D721Med (cell line): ENCODE results near the gene PLXNA4.

ENCODE experiments used
- DNase-seq: peaks from one replicate; pipeline ENCODE4 v3.0.0; 2011; ENCODE audit warnings: low spot score; ENCODE audit not compliant: insufficient read length
- FAIRE-seq: peaks from 2 replicates; lab custom pipeline; 2011; peaks lifted over from hg19 to GRCh38; lab: Jason Lieb, UNC
- CTCF ChIP-seq: IDR thresholded peaks from 2 replicates; pipeline ENCODE4 v1.5.1; 2012; ENCODE audit warnings: mild to moderate bottlenecking, control low read depth; ENCODE audit not compliant: insufficient read depth; ENCODE audit errors: missing control alignments

Gene PLXNA4

GRCh38 chr7:132103718-132104117 lies 472.6 kb downstream of the PLXNA4 start:
- FAIRE-seq (no peak), DNase-seq (no peak)
- TF ChIP-seq CTCF, result no peak

- TF ChIP-seq CTCF, result no peak
- DNase-seq (no peak), FAIRE-seq (no peak)
These were observed 473.3 kb downstream of the PLXNA4 start for GRCh38 chr7:132102942-132103341.

GRCh38 chr7:132102391-132102790 lies 473.9 kb downstream of the PLXNA4 start:
- TF ChIP-seq CTCF, result no peak
- FAIRE-seq (no peak), DNase-seq (no peak)

GRCh38 chr7:132100981-132101380 lies 475.3 kb downstream of the PLXNA4 start:
- no peak for TF ChIP-seq CTCF
- FAIRE-seq (no peak), DNase-seq (no peak)

GRCh38 chr7:132100483-132100882 lies 475.8 kb downstream of the PLXNA4 start:
- no peak for DNase-seq
- no peak for FAIRE-seq
- no peak for TF ChIP-seq CTCF

- FAIRE-seq (no peak), DNase-seq (no peak)
- no peak for TF ChIP-seq CTCF
These were observed 477.1 kb downstream of the PLXNA4 start for GRCh38 chr7:132099163-132099562.

- no peak for TF ChIP-seq CTCF
- no peak for DNase-seq
- no peak for FAIRE-seq
These were observed 477.9 kb downstream of the PLXNA4 start for GRCh38 chr7:132098327-132098726.
